GM23338 (cell line): ENCODE measurements around the gene CRTC3. TPM values are rescaled to one million over a fixed set of nuclear protein-coding genes. Genes with fewer than 3 reads are reported as not detected.

Experiments
- ATAC-seq: fragments of 200-7000 bp; cut with Tn5 transposase; 3 replicates; pipeline ENCODE4 v1.9.1; 2020
- DNase-seq: peaks from one replicate; pipeline ENCODE4 v3.0.0-alpha.2; 2015; ENCODE audit warnings: low spot score
- H2AFZ ChIP-seq: fragments of 200-600 bp; sonication (generic); 2 replicates; pipeline ENCODE4 v1.8.0; 2016; ENCODE audit warnings: antibody characterized with exemption, mild to moderate bottlenecking, moderate library complexity
- H3F3A ChIP-seq: fragments of 200-600 bp; sonication (generic); replicated peaks from 2 replicates; pipeline ENCODE4 v1.8.0; 2017; ENCODE audit warnings: antibody characterized with exemption, mixed run types, low read depth
- H3K27ac ChIP-seq: fragments of 200-600 bp; sonication (generic); 2 replicates; pipeline ENCODE4 v1.6.1; 2016; ENCODE audit warnings: low read depth
- H3K27me3 ChIP-seq: fragments of 200-600 bp; sonication (generic); 2 replicates; pipeline ENCODE4 v1.8.0; 2016; ENCODE audit warnings: mild to moderate bottlenecking, mixed run types, moderate library complexity; ENCODE audit not compliant: insufficient read depth
- H3K36me3 ChIP-seq: fragments of 200-600 bp; sonication (generic); 2 replicates; pipeline ENCODE4 v1.8.0; 2016; ENCODE audit warnings: mild to moderate bottlenecking; ENCODE audit not compliant: insufficient read depth
- H3K4me1 ChIP-seq: fragments of 200-600 bp; sonication (generic); 2 replicates; pipeline ENCODE4 v1.8.0; 2016; ENCODE audit warnings: mild to moderate bottlenecking, moderate library complexity; ENCODE audit not compliant: insufficient read depth
- H3K4me2 ChIP-seq: fragments of 200-600 bp; sonication (generic); 2 replicates; pipeline ENCODE4 v1.7.1; 2017; ENCODE audit warnings: mixed run types
- H3K4me3 ChIP-seq: fragments of 200-600 bp; sonication (generic); 2 replicates; pipeline ENCODE4 v1.6.1; 2016; ENCODE audit warnings: mixed run types
- H3K79me2 ChIP-seq: fragments of 200-600 bp; sonication (generic); replicated peaks from 2 replicates; pipeline ENCODE4 v1.8.0; 2017; ENCODE audit warnings: mild to moderate bottlenecking; ENCODE audit not compliant: insufficient read depth
- H3K9me2 ChIP-seq: fragments of 200-600 bp; sonication (generic); 2 replicates; pipeline ENCODE4 v1.8.0; 2017; ENCODE audit not compliant: insufficient read depth
- H4K20me1 ChIP-seq: fragments of 200-600 bp; sonication (generic); replicated peaks from 2 replicates; pipeline ENCODE4 v1.8.0; 2017; ENCODE audit warnings: mild to moderate bottlenecking; ENCODE audit not compliant: insufficient read depth
- H3K27ac Mint-ChIP-seq: 2 replicates; pipeline ENCODE4 v1.8.0; 2020; ENCODE audit warnings: inconsistent platforms, mild to moderate bottlenecking, moderate library complexity, mixed read lengths
- H3K27me3 Mint-ChIP-seq: 3 replicates; pipeline ENCODE4 v1.8.0; 2022; ENCODE audit warnings: low read depth, mild to moderate bottlenecking, moderate library complexity, mixed read lengths, inconsistent platforms; ENCODE audit not compliant: insufficient read depth, poor library complexity
- H3K36me3 Mint-ChIP-seq: 3 replicates; pipeline ENCODE4 v1.8.0; 2021; ENCODE audit warnings: low read depth, mild to moderate bottlenecking, inconsistent platforms, moderate library complexity, mixed read lengths
- H3K4me1 Mint-ChIP-seq: 3 replicates; pipeline ENCODE4 v1.8.0; 2020; ENCODE audit warnings: mild to moderate bottlenecking, inconsistent platforms, mixed read lengths
- H3K4me3 Mint-ChIP-seq: 3 replicates; pipeline ENCODE4 v1.8.0; 2021; ENCODE audit warnings: moderate library complexity, mild to moderate bottlenecking, inconsistent platforms, mixed read lengths
- H3K9me3 Mint-ChIP-seq: 3 replicates; pipeline ENCODE4 v1.8.0; 2020; ENCODE audit warnings: moderate library complexity, mild to moderate bottlenecking, inconsistent platforms, mixed read lengths
- CREB1 ChIP-seq: fragments of 250-450 bp; sonication (Bioruptor Pico); IDR thresholded peaks from 2 replicates; pipeline ENCODE4 v1.5.0; 2020; ENCODE audit warnings: low read depth, mild to moderate bottlenecking, moderate library complexity
- EZH2 ChIP-seq: fragments of 200-600 bp; sonication (generic); IDR thresholded peaks from one replicate; pipeline ENCODE4 v1.8.0; 2017; ENCODE audit warnings: antibody characterized with exemption, mild to moderate bottlenecking, low read depth; ENCODE audit not compliant: unreplicated experiment
- JUNB ChIP-seq: IDR thresholded peaks from one replicate; pipeline ENCODE4 v1.6.1; 2016; ENCODE audit warnings: antibody characterized with exemption; ENCODE audit not compliant: unreplicated experiment
- NANOG ChIP-seq: IDR thresholded peaks from 2 replicates; pipeline ENCODE4 v1.6.1; 2016; ENCODE audit warnings: antibody characterized with exemption, borderline replicate concordance
- POLR2AphosphoS5 ChIP-seq: IDR thresholded peaks from 2 replicates; pipeline ENCODE4 v1.6.1; 2016; ENCODE audit warnings: antibody characterized with exemption, low read depth
- STAT1 ChIP-seq: IDR thresholded peaks from one replicate; pipeline ENCODE4 v1.6.1; 2016; ENCODE audit warnings: antibody characterized with exemption; ENCODE audit not compliant: unreplicated experiment
- ZNF114 ChIP-seq: fragments of 250-450 bp; sonication (Bioruptor Pico); IDR thresholded peaks from 2 replicates; pipeline ENCODE4 v1.5.0; 2020; ENCODE audit warnings: mild to moderate bottlenecking, moderate library complexity
- ZNF331 ChIP-seq: fragments of 250-450 bp; sonication (Bioruptor Pico); IDR thresholded peaks from 2 replicates; pipeline ENCODE4 v1.5.0; 2020; ENCODE audit warnings: low read depth, mild to moderate bottlenecking, moderate library complexity
- polyA plus RNA-seq: library from polyadenylated mRNA; unstranded; fragments of >200 nt; fragmentation: Nextera tagmentation; extraction: Ambion mirVana; gene quantifications from 2 replicates; pipeline ENCODE4 v1.2.1, GENCODE V29; 2016
- total RNA-seq: library from RNA; depleted of rRNA; stranded (reverse); fragments of >200 nt; shearing (Covaris generic); gene quantifications from 2 replicates; pipeline ENCODE4 v1.2.3, GENCODE V29; 2014
- TF ChIP-seq, protein P1 (sequence below): fragments of 250-450 bp; sonication (Bioruptor Pico); IDR thresholded peaks from 2 replicates; pipeline ENCODE4 v1.5.0; 2020; ENCODE audit warnings: mild to moderate bottlenecking, moderate library complexity
- TF ChIP-seq, protein P2 (sequence below): IDR thresholded peaks from one replicate; pipeline ENCODE4 v1.6.1; 2018; ENCODE audit warnings: antibody characterized with exemption; ENCODE audit not compliant: unreplicated experiment
- TF ChIP-seq, protein P3 (sequence below): IDR thresholded peaks from 2 replicates; pipeline ENCODE4 v1.6.1; 2016; ENCODE audit warnings: antibody characterized with exemption

CRTC3 gene
- total and polyA plus RNA-seq, 2 experiments from 2014 or later, result 2.8 to 3.8 TPM

DNA sequence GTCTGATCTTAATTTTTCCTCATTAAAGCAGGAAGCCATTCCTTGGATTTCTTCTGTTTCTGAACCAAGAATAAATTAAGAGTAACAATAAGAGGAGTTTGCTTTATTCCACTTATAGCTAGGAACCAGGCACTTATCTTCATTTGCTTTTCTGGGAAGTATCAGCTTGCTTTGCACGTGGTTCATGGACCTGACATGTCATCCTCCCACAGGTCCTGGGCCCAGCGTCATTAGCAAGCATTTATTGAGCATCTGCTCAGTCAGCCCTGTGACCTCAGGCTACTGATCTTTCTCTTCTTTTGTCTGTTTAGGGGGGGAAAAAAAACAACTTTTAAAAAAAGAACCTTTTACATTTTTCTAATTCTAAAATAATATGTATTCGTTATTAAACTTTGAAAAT, 34.7 kb upstream of the CRTC3 start:
- Mint-ChIP-seq H3K4me1 (no peaks in the 10 kb centered on the region), H3K4me3 (no peak overlapping the region), H3K9me3 (no peaks in the 10 kb centered on the region), H3K27me3 (no peaks in the 10 kb centered on the region), H3K36me3 (peaks cover 52% of the 10 kb centered on the region), H3K27ac (no peak overlapping the region)
- Histone ChIP-seq H3K4me2 (no peak overlapping the region), H3K9me2 (no peaks in the 10 kb centered on the region), H4K20me1 (0 out of 2 replicates have a peak, but pooled peaks cover 5% of the 10 kb centered on the region), H3K79me2 (no peaks in the 10 kb centered on the region), H3K36me3 (peaks cover 59% of the 10 kb centered on the region), H3K27me3 (no peaks in the 10 kb centered on the region), H2AFZ (no peak overlapping the region), H3K27ac (no peak overlapping the region), H3K4me1 (no peaks in the 10 kb centered on the region), H3K4me3 (no peak overlapping the region), H3F3A (no peaks in the 10 kb centered on the region)
- DNase-seq (no peak), ATAC-seq (no peak)
- TF ChIP-seq CREB1 (CRISPR knock-in tag) (no peak), STAT1 (no peak), ZNF114 (CRISPR knock-in tag) (no peak), EZH2 (no peak), NANOG (no peak), JUNB (no peak), POLR2AphosphoS5 (no peak), ZNF331 (CRISPR knock-in tag) (no peak)
- TF ChIP-seq, protein P1, sequence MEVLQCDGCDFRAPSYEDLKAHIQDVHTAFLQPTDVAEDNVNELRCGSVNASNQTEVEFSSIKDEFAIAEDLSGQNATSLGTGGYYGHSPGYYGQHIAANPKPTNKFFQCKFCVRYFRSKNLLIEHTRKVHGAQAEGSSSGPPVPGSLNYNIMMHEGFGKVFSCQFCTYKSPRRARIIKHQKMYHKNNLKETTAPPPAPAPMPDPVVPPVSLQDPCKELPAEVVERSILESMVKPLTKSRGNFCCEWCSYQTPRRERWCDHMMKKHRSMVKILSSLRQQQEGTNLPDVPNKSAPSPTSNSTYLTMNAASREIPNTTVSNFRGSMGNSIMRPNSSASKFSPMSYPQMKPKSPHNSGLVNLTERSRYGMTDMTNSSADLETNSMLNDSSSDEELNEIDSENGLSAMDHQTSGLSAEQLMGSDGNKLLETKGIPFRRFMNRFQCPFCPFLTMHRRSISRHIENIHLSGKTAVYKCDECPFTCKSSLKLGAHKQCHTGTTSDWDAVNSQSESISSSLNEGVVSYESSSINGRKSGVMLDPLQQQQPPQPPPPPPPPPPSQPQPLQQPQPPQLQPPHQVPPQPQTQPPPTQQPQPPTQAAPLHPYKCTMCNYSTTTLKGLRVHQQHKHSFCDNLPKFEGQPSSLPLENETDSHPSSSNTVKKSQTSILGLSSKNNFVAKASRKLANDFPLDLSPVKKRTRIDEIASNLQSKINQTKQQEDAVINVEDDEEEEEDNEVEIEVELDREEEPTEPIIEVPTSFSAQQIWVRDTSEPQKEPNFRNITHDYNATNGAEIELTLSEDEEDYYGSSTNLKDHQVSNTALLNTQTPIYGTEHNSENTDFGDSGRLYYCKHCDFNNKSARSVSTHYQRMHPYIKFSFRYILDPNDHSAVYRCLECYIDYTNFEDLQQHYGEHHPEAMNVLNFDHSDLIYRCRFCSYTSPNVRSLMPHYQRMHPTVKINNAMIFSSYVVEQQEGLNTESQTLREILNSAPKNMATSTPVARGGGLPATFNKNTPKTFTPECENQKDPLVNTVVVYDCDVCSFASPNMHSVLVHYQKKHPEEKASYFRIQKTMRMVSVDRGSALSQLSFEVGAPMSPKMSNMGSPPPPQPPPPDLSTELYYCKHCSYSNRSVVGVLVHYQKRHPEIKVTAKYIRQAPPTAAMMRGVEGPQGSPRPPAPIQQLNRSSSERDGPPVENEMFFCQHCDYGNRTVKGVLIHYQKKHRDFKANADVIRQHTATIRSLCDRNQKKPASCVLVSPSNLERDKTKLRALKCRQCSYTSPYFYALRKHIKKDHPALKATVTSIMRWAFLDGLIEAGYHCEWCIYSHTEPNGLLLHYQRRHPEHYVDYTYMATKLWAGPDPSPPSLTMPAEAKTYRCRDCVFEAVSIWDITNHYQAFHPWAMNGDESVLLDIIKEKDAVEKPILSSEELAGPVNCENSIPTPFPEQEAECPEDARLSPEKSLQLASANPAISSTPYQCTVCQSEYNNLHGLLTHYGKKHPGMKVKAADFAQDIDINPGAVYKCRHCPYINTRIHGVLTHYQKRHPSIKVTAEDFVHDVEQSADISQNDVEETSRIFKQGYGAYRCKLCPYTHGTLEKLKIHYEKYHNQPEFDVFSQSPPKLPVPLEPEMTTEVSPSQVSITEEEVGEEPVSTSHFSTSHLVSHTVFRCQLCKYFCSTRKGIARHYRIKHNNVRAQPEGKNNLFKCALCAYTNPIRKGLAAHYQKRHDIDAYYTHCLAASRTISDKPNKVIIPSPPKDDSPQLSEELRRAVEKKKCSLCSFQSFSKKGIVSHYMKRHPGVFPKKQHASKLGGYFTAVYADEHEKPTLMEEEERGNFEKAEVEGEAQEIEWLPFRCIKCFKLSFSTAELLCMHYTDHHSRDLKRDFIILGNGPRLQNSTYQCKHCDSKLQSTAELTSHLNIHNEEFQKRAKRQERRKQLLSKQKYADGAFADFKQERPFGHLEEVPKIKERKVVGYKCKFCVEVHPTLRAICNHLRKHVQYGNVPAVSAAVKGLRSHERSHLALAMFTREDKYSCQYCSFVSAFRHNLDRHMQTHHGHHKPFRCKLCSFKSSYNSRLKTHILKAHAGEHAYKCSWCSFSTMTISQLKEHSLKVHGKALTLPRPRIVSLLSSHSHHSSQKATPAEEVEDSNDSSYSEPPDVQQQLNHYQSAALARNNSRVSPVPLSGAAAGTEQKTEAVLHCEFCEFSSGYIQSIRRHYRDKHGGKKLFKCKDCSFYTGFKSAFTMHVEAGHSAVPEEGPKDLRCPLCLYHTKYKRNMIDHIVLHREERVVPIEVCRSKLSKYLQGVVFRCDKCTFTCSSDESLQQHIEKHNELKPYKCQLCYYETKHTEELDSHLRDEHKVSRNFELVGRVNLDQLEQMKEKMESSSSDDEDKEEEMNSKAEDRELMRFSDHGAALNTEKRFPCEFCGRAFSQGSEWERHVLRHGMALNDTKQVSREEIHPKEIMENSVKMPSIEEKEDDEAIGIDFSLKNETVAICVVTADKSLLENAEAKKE (CRISPR knock-in tag), result no peak
- TF ChIP-seq, protein P2, sequence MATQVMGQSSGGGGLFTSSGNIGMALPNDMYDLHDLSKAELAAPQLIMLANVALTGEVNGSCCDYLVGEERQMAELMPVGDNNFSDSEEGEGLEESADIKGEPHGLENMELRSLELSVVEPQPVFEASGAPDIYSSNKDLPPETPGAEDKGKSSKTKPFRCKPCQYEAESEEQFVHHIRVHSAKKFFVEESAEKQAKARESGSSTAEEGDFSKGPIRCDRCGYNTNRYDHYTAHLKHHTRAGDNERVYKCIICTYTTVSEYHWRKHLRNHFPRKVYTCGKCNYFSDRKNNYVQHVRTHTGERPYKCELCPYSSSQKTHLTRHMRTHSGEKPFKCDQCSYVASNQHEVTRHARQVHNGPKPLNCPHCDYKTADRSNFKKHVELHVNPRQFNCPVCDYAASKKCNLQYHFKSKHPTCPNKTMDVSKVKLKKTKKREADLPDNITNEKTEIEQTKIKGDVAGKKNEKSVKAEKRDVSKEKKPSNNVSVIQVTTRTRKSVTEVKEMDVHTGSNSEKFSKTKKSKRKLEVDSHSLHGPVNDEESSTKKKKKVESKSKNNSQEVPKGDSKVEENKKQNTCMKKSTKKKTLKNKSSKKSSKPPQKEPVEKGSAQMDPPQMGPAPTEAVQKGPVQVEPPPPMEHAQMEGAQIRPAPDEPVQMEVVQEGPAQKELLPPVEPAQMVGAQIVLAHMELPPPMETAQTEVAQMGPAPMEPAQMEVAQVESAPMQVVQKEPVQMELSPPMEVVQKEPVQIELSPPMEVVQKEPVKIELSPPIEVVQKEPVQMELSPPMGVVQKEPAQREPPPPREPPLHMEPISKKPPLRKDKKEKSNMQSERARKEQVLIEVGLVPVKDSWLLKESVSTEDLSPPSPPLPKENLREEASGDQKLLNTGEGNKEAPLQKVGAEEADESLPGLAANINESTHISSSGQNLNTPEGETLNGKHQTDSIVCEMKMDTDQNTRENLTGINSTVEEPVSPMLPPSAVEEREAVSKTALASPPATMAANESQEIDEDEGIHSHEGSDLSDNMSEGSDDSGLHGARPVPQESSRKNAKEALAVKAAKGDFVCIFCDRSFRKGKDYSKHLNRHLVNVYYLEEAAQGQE, result no peak
- TF ChIP-seq, protein P3, sequence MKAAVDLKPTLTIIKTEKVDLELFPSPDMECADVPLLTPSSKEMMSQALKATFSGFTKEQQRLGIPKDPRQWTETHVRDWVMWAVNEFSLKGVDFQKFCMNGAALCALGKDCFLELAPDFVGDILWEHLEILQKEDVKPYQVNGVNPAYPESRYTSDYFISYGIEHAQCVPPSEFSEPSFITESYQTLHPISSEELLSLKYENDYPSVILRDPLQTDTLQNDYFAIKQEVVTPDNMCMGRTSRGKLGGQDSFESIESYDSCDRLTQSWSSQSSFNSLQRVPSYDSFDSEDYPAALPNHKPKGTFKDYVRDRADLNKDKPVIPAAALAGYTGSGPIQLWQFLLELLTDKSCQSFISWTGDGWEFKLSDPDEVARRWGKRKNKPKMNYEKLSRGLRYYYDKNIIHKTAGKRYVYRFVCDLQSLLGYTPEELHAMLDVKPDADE, result no peak
